Neuronal stem cell (in vitro differentiated cells): Measurements from ENCODE around the gene ZNF853.

Experiments used
- DNase-seq: peaks from one replicate; pipeline ENCODE4 v3.0.0-alpha.2; 2013; ENCODE audit warnings: low spot score
- H2AFZ ChIP-seq: one replicate; pipeline ENCODE4 v1.6.1; 2013; ENCODE audit warnings: mild to moderate bottlenecking, low read length, inconsistent platforms
- H2AK5ac ChIP-seq: 2 replicates; pipeline ENCODE4 v1.6.1; 2013; ENCODE audit warnings: low read depth, mild to moderate bottlenecking, inconsistent platforms, low read length, moderate library complexity, mixed read lengths
- H2BK120ac ChIP-seq: 2 replicates; pipeline ENCODE4 v1.6.1; 2013; ENCODE audit warnings: low read depth, mild to moderate bottlenecking, inconsistent platforms, low read length, moderate library complexity, mixed read lengths
- H2BK12ac ChIP-seq: one replicate; pipeline ENCODE4 v1.6.1; 2013; ENCODE audit warnings: low read length, inconsistent platforms
- H2BK15ac ChIP-seq: 2 replicates; pipeline ENCODE4 v1.6.1; 2013; ENCODE audit warnings: mild to moderate bottlenecking, low read length, inconsistent platforms, mixed read lengths
- H2BK5ac ChIP-seq: one replicate; pipeline ENCODE4 v1.6.1; 2013; ENCODE audit warnings: inconsistent platforms, mild to moderate bottlenecking, low read length, moderate library complexity
- H3K14ac ChIP-seq: one replicate; pipeline ENCODE4 v1.6.1; 2013; ENCODE audit warnings: low read length, inconsistent platforms
- H3K18ac ChIP-seq: 2 replicates; pipeline ENCODE4 v1.6.1; 2013; ENCODE audit warnings: low read length, inconsistent platforms
- H3K23ac ChIP-seq: 2 replicates; pipeline ENCODE4 v1.6.1; 2013; ENCODE audit warnings: low read depth, mild to moderate bottlenecking, mixed read lengths, low read length, inconsistent platforms; ENCODE audit not compliant: poor library complexity
- H3K27ac ChIP-seq: replicated peaks from 3 replicates; pipeline ENCODE4 v1.5.1; 2013; ENCODE audit warnings: low read length, inconsistent platforms
- H3K27me3 ChIP-seq, 3 experiments: 2 replicates each; pipeline ENCODE4 v1.6.1; 2013; ENCODE audit warnings: low read length in 3 of 3, mild to moderate bottlenecking in 2 of 3, inconsistent platforms in 1 of 3, low read depth in 1 of 3, mixed read lengths in 1 of 3, moderate library complexity in 1 of 3; ENCODE audit not compliant: control insufficient read depth in 3 of 3, insufficient read depth in 3 of 3
- H3K36me3 ChIP-seq, 2 donors: replicated peaks in 1 of 2; 2 replicates each; pipeline ENCODE4 v1.6.1; 2013; ENCODE audit warnings: low read length in 2 of 2; ENCODE audit not compliant: control insufficient read depth in 2 of 2, insufficient read depth in 2 of 2
- H3K4ac ChIP-seq: 2 replicates; pipeline ENCODE4 v1.6.1; 2013; ENCODE audit warnings: inconsistent platforms, mild to moderate bottlenecking, low read length, moderate library complexity
- H3K4me1 ChIP-seq, 2 donors: 1 replicate in 1 of 2; 2 replicates in 1 of 2; pipeline ENCODE4 v1.6.1; 2013; ENCODE audit warnings: low read length in 2 of 2, low read depth in 1 of 2; ENCODE audit not compliant: control insufficient read depth in 2 of 2, insufficient read depth in 1 of 2
- H3K4me2 ChIP-seq: one replicate; pipeline ENCODE4 v1.6.1; 2013; ENCODE audit warnings: mild to moderate bottlenecking, low read length, inconsistent platforms; ENCODE audit not compliant: insufficient read depth, poor library complexity, severe bottlenecking
- H3K4me3 ChIP-seq, 2 donors: 2 replicates each; pipeline ENCODE4 v1.5.1; 2013; ENCODE audit warnings: low read length in 2 of 2, mild to moderate bottlenecking in 2 of 2, inconsistent platforms in 1 of 2, moderate library complexity in 1 of 2
- H3K79me1 ChIP-seq: one replicate; pipeline ENCODE4 v1.6.1; 2013; ENCODE audit warnings: low read depth, mild to moderate bottlenecking, inconsistent platforms, low read length, moderate library complexity
- H3K9ac ChIP-seq: one replicate; pipeline ENCODE4 v1.6.1; 2013; ENCODE audit warnings: mild to moderate bottlenecking, low read depth, low read length, inconsistent platforms; ENCODE audit not compliant: poor library complexity
- H3K9me3 ChIP-seq, 2 donors: replicated peaks in 1 of 2; 2 replicates each; pipeline versions ENCODE3 to v1.6.1; 2013; ENCODE audit warnings: low read length in 2 of 2, mild to moderate bottlenecking in 2 of 2, inconsistent platforms in 1 of 2, low read depth in 1 of 2, mixed read lengths in 1 of 2, moderate library complexity in 1 of 2; ENCODE audit not compliant: control insufficient read depth in 2 of 2, insufficient read depth in 1 of 2
- H4K8ac ChIP-seq: one replicate; pipeline ENCODE4 v1.6.1; 2013; ENCODE audit warnings: low read depth, mild to moderate bottlenecking, inconsistent platforms, low read length, moderate library complexity
- H4K91ac ChIP-seq: one replicate; pipeline ENCODE4 v1.6.1; 2013; ENCODE audit warnings: low read length, low read depth, mild to moderate bottlenecking, inconsistent platforms; ENCODE audit not compliant: poor library complexity
- WGBS, 2 donors: extraction: QIAGEN DNeasy Blood & Tissue Kit; methylation state at CpG; one replicate each; pipeline ENCODE4 v1.1.7; 2013; ENCODE audit warnings: missing lambda C conversion rate in 2 of 2, mixed read lengths in 1 of 2; ENCODE audit not compliant: insufficient read length in 2 of 2, insufficient replicate concordance in 1 of 2; ENCODE audit errors: extremely low coverage in 2 of 2; 5-methylcytosine and 5-hydroxymethylcytosine counted together

The ZNF853 gene

DNA sequence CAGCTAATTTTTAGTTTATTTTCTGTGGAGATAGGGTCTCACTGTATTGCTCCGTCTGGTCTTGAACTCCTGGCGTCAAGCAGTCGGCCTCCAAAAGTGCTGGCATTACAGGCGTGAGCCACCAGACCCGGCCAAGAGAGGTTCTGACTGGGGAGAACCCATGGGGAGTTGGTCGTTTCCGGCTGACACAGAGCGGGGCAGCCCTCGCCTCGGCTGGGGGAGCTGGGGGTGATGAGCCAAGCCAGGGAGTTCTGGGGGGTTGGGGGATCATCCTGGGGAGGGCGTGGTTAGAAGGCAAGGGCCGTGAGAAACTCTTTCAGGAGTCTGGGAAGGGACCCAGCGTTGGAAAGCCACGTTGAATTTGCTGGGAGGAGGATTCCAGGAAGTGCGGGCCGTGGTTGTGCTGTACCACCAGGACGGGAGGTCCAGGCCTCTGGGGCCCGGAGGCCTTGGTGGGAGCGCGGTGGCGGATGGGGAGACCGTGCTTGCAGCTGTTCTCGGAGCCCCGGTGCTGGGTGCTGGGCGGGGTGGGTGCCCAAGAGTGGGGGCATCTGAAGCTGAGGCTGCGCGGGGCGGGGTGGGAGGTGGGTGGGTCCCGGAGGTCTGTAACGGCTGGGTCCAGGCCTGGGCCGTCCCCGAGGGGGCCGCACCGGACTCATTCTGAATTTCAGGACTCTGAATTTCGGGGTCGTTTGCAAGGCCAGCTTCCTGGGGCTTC, 8.4 kb upstream of the ZNF853 start:
- DNase-seq = no peak
- Histone ChIP-seq H2BK15ac (no peak overlapping the region), H3K36me3 (peaks cover 14 to 62% of the 10 kb centered on the region in 2 donors)

DNA sequence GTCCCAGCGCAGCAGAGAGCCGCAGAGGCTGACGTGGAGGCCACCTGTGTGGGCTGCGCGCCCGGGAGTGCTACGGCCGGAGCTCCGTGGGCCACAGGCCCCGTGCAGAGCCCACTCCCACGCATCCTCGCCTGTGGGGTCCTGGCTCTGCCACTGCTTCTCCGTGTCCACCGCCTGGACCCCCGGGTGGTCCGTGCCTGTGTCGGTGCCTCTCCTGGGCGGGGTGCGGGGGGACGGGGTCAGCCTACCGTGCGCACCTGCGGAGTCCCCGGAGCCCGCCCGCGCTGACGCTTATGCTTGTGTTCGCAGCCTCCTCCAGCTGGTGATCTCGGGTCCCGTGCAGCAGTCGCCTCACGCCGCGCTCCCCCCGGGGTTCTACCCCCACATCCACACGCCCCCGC, 7.8 kb upstream of the ZNF853 start:
- H2BK12ac ChIP-seq = no peak overlapping the region
- H3K4ac ChIP-seq = no peak overlapping the region
- no peak overlapping the region for H3K23ac ChIP-seq
- H2AFZ ChIP-seq = no peak overlapping the region
- no peak overlapping the region for H4K91ac ChIP-seq
- no peak overlapping the region for H3K18ac ChIP-seq
- H2BK120ac ChIP-seq = no peak overlapping the region
- WGBS, 2 donors = no CpG with 5 or more reads among the region's 38 CpGs
- H4K8ac ChIP-seq = no peak overlapping the region
- H3K4me3 ChIP-seq = no peak overlapping the region
- no peak overlapping the region for H3K27ac ChIP-seq
- no peaks in the 10 kb centered on the region for H3K9me3 ChIP-seq
- no peak overlapping the region for H3K4me2 ChIP-seq
- H2BK15ac ChIP-seq = no peak overlapping the region
- H3K36me3 ChIP-seq = peaks cover 11 to 56% of the 10 kb centered on the region in 2 donors
- no peaks in the 10 kb centered on the region for H3K27me3 ChIP-seq
- H3K14ac ChIP-seq = no peak overlapping the region
- no peak overlapping the region for H3K9ac ChIP-seq
- no peaks in the 10 kb centered on the region for H3K79me1 ChIP-seq
- no peak for DNase-seq
- no peak overlapping the region for H2BK5ac ChIP-seq
- H2AK5ac ChIP-seq = no peak overlapping the region
- no peaks in the 10 kb centered on the region for H3K4me1 ChIP-seq

More for the DNA sequence above, 8.4 kb upstream of the ZNF853 start:
- H2BK5ac ChIP-seq = no peak overlapping the region
- no peak overlapping the region for H3K14ac ChIP-seq
- no peak overlapping the region for H3K9ac ChIP-seq
- no peak overlapping the region for H2AK5ac ChIP-seq
- H4K8ac ChIP-seq = no peak overlapping the region
- no CpG with 5 or more reads among the region's 36 CpGs for WGBS, 2 donors
- H4K91ac ChIP-seq = no peak overlapping the region
- H2AFZ ChIP-seq = no peak overlapping the region
- no peak overlapping the region for H2BK120ac ChIP-seq
- H3K9me3 ChIP-seq = no peaks in the 10 kb centered on the region
- H3K27me3 ChIP-seq = no peaks in the 10 kb centered on the region
- H3K4me2 ChIP-seq = no peak overlapping the region
- H3K27ac ChIP-seq = no peak overlapping the region
- H3K79me1 ChIP-seq = no peaks in the 10 kb centered on the region
- H3K4me1 ChIP-seq = no peaks in the 10 kb centered on the region
- no peak overlapping the region for H3K23ac ChIP-seq
- no peak overlapping the region for H3K4me3 ChIP-seq
- no peak overlapping the region for H2BK12ac ChIP-seq
- H3K18ac ChIP-seq = no peak overlapping the region
- no peak overlapping the region for H3K4ac ChIP-seq

DNA sequence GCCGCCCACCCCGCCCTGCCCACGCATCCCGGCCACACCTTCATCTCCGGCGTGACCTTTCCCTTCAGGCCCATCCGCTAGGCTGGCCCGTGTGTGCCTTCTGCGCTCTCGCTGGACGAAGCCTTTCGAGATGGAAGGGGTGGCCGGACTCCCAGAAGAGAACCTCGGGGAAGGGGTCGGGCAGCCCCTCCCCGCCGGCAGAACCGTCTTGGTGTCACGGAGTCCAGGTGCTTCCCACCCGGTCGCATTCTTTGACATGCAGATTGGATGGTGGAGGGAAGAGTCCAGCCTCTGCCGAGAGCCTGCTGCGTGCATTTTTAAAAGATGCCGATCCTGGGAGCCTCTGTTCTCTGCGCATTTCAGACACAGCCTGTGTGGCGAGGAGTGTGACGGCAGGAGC, 7.3 kb upstream of the ZNF853 start:
- Histone ChIP-seq H3K18ac (no peak overlapping the region), H3K14ac (no peak overlapping the region), H2BK5ac (no peak overlapping the region), H4K91ac (no peak overlapping the region), H3K4ac (no peak overlapping the region), H3K27me3 (no peaks in the 10 kb centered on the region), H2AFZ (no peak overlapping the region), H4K8ac (no peak overlapping the region), H3K36me3 (peaks cover 9 to 52% of the 10 kb centered on the region in 2 donors), H2AK5ac (no peak overlapping the region), H3K4me1 (no peaks in the 10 kb centered on the region), H3K9ac (no peak overlapping the region), H2BK120ac (no peak overlapping the region), H2BK12ac (no peak overlapping the region), H3K4me2 (no peak overlapping the region), H3K27ac (no peak overlapping the region), H3K9me3 (no peaks in the 10 kb centered on the region), H3K23ac (no peak overlapping the region), H3K4me3 (peak overlapping the region in 1 of 2 donors; percentile 62), H2BK15ac (no peak overlapping the region), H3K79me1 (no peaks in the 10 kb centered on the region)
- DNase-seq = no peak
- WGBS, 2 donors = no CpG with 5 or more reads among the region's 27 CpGs

DNA sequence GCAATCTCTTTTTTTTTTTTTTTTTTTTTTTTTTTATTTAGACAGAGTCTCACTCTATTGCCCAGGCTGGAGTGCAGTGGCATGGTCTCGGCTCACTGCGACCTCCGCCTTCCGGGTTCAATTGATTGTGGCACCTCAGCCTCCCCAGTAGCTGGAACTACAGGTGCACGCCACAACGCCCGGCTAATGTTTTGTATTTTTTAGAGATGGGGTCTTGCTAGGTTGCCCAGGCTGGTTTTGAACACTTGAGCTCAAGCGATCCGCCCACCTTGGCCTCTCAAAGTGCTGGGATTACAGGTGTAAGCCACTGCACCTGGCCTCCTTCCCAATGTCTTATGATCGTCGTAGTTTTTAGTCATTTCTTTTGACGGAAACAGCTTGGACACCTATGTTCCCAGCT, 6.6 kb upstream of the ZNF853 start:
- Histone ChIP-seq H3K14ac (no peak overlapping the region), H3K9ac (no peak overlapping the region), H3K18ac (no peak overlapping the region), H3K4me2 (no peak overlapping the region), H3K27ac (no peak overlapping the region), H2AK5ac (no peak overlapping the region), H3K4ac (no peak overlapping the region), H2BK120ac (no peak overlapping the region), H2BK15ac (no peak overlapping the region), H2BK5ac (no peak overlapping the region), H3K9me3 (no peaks in the 10 kb centered on the region), H3K79me1 (no peaks in the 10 kb centered on the region), H2BK12ac (no peak overlapping the region), H4K8ac (no peak overlapping the region), H3K27me3 (no peaks in the 10 kb centered on the region), H3K23ac (no peak overlapping the region), H3K36me3 (peaks cover 9 to 45% of the 10 kb centered on the region in 2 donors), H2AFZ (no peak overlapping the region), H4K91ac (no peak overlapping the region), H3K4me3 (no peak overlapping the region), H3K4me1 (no peaks in the 10 kb centered on the region)
- DNase-seq = no peak
- no CpG with 5 or more reads among the region's 12 CpGs for WGBS, 2 donors
